HG02763 (cell line): ENCODE measurements around the gene KLHL29.

ENCODE experiments used
- ATAC-seq: cut with Tn5 transposase; IDR thresholded peaks from one replicate; pipeline ENCODE4 v1.9.1; 2021; ENCODE audit warnings: mild to moderate bottlenecking, moderate library complexity; ENCODE audit not compliant: unreplicated experiment

The KLHL29 gene

GRCh38 chr2:23687214-23687613 lies 302.2 kb downstream of the KLHL29 start:
- no peak for ATAC-seq

GRCh38 chr2:23687713-23688112 lies 302.7 kb downstream of the KLHL29 start:
- ATAC-seq: no peak

- no peak for ATAC-seq
Measured at GRCh38 chr2:23688486-23689130, 303.6 kb downstream of the KLHL29 start.

- ATAC-seq: no peak
Measured at GRCh38 chr2:23689131-23689700, 304.2 kb downstream of the KLHL29 start.

GRCh38 chr2:23689891-23690290 lies 304.9 kb downstream of the KLHL29 start:
- ATAC-seq: no peak

- ATAC-seq: no peak
Measured at GRCh38 chr2:23690421-23691105, 305.6 kb downstream of the KLHL29 start.

- no peak for ATAC-seq
Measured at GRCh38 chr2:23691106-23691470, 306.1 kb downstream of the KLHL29 start.

- no peak for ATAC-seq
Measured at GRCh38 chr2:23691565-23691964, 306.6 kb downstream of the KLHL29 start.

GRCh38 chr2:23692263-23692662 lies 307.3 kb downstream of the KLHL29 start:
- no peak for ATAC-seq

GRCh38 chr2:23692851-23693605 lies 308.0 kb downstream of the KLHL29 start:
- ATAC-seq: no peak

- ATAC-seq: no peak
Measured at GRCh38 chr2:23693606-23693951, 308.6 kb downstream of the KLHL29 start.

GRCh38 chr2:23694058-23695045 lies 309.4 kb downstream of the KLHL29 start:
- no peak for ATAC-seq

GRCh38 chr2:23695214-23695889 lies 310.4 kb downstream of the KLHL29 start:
- ATAC-seq: no peak

GRCh38 chr2:23695890-23696751 lies 311.1 kb downstream of the KLHL29 start:
- ATAC-seq: no peak

GRCh38 chr2:23696752-23697045 lies 311.7 kb downstream of the KLHL29 start:
- no peak for ATAC-seq

GRCh38 chr2:23697256-23698075 lies 312.5 kb downstream of the KLHL29 start:
- no peak for ATAC-seq

- no peak for ATAC-seq
Measured at GRCh38 chr2:23698116-23698693, 313.2 kb downstream of the KLHL29 start.
